HG03103 (cell line): Measurements from ENCODE around the gene TM9SF1.
A peak's percentile ranks its signal among the peaks of the same experiment; 100 is the strongest.

Experiments used
- ATAC-seq: cut with Tn5 transposase; IDR thresholded peaks from one replicate; pipeline ENCODE4 v1.9.1; 2021; ENCODE audit warnings: low read depth; ENCODE audit not compliant: unreplicated experiment

Gene TM9SF1

DNA sequence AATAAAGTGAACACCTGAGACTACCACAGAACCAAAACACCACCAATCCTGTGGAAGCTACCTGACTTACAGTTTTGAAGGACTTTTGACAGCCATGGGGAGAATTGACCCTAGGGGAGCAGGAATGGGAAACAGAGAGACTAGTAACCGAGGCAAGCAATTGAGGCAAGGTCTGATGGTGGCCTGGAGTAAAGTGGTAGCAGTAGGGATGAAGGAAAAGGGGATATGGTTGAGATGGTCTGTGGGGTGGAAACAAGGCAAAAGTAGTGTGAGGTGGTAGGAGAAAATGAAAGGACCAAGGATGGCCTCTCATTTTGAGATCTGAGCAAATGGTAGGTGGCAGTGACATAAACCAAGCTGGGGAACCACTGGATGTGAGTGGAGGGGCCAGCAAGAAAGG is 38.4 kb downstream of the TM9SF1 start:
- no peak for ATAC-seq

GRCh38 chr14:24155100-24155499 is 40.1 kb downstream of the TM9SF1 start:
- ATAC-seq, result no peak

DNA sequence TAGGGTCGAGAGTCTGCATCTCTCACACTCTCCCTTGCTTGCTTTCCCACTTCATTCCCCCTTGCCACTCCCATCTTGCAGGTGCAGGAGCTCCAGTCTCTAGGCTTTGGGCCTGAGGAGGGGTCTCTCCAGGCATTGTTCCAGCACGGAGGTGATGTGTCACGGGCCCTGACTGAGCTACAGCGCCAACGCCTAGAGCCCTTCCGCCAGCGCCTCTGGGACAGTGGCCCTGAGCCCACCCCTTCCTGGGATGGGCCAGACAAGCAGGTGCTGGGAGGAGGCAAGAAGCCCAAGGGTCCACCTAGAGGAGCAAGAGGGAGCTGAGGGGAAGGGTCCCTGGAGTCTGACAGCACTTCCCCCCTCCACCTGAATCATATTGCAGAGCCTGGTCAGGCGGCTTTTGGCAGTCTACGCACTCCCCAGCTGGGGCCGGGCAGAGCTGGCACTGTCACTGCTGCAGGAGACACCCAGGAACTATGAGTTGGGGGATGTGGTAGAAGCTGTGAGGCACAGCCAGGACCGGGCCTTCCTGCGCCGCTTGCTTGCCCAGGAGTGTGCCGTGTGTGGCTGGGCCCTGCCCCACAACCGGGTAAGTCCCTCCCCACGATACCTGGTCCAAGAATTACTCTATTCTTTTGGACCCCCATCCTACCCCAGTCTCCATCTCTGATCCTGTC is 43.7 kb downstream of the TM9SF1 start:
- ATAC-seq, result no peak

DNA sequence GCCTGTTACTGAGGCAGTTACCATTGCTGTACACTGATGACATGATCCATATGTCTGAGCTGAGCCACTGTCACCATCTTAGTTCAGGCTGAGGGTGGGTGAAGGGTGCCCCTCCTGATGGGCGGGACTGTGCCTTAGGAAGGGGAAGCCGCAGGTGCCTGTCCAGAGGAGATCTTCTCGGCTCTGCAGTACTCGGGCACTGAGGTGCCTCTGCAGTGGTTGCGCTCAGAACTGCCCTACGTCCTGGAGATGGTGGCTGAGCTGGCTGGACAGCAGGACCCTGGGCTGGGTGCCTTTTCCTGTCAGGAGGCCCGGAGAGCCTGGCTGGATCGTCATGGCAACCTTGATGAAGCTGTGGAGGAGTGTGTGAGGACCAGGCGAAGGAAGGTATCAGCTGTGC is 44.2 kb downstream of the TM9SF1 start:
- no peak for ATAC-seq

DNA sequence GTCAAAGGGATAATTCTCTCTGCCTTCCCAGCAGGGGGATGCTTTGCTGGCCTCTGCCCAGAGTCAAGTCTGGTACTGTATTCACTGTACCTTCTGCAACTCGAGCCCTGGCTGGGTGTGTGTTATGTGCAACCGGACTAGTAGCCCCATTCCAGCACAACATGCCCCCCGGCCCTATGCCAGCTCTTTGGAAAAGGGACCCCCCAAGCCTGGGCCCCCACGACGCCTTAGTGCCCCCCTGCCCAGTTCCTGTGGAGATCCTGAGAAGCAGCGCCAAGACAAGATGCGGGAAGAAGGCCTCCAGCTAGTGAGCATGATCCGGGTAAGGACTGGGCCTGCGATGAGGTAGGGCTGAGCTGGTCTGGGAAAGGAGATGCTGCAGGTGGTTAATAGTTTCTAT is 44.7 kb downstream of the TM9SF1 start:
- no peak for ATAC-seq

DNA sequence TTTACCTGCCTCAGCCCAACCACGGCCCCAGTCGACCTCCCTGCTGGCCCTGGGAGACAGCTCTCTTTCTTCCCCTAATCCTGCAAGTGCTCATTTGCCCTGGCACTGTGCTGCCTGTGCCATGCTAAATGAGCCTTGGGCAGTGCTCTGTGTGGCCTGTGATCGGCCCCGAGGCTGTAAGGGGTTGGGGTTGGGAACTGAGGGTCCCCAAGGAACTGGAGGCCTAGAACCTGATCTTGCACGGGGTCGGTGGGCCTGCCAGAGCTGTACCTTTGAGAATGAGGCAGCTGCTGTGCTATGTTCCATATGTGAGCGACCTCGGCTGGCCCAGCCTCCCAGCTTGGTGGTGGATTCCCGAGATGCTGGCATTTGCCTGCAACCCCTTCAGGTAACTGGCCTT is 45.2 kb downstream of the TM9SF1 start:
- ATAC-seq, result no peak

DNA sequence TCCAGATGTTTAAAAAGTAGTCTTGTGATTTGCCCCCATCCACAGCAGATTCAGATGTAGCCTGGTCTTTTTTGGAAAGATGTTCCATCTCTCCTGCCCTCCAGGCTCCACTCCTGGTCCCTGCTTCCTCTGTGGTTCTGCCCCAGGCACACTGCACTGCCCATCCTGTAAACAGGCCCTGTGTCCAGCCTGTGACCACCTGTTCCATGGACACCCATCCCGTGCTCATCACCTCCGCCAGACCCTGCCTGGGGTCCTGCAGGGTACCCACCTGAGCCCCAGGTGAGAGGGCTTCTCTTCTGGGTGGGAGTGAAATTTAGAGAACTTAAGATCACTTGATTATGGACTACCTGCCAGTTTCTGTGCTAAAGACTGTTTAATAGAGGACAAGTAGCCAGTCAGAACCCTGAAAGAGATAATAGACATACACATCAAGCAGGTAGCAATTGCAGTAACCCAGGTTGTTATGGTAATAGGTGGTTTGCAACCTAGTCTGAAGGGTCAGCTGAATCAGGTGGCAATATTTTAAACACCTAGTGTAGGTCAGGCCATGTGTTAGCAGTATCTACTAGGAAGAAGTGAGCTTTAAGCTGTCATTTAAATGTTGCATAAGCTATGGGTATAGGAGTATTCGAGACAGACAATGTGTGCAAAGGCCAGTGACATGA is 45.8 kb downstream of the TM9SF1 start:
- no peak for ATAC-seq

DNA sequence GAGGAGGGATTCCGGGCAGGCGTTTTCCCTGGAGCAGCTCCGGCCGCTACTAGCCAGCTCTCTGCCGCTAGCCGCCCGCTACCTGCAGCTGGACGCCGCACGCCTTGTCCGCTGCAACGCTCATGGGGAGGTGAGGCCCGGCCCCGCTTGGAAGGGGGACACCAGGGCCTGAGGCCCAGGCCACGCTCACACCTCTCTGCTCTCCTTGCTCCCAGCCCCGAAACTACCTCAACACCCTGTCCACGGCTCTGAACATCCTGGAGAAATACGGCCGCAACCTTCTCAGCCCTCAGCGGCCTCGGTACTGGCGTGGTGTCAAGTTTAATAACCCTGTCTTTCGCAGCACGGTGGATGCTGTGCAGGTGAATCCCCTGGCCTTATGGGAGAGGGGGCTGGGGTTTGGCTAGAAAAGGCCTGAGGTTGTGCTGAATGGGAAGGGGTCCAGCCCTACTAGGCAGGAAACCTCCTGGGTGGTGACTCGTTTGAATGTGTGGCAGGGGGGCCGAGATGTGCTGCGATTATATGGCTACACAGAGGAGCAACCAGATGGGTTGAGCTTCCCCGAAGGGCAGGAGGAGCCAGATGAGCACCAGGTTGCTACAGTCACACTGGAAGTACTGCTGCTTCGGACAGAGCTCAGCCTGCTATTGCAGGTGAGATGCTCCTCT is 47.3 kb downstream of the TM9SF1 start:
- no peak for ATAC-seq

GRCh38 chr14:24146978-24147760 is 48.1 kb downstream of the TM9SF1 start, which contains the start of gene RNF31:
TSS of gene RNF31 (plus strand) at chr14:24147498. CDS start at chr14:24147699, 201 bp downstream.
- peak; percentile 84 for ATAC-seq

- peak; percentile 51 for ATAC-seq
Measured at GRCh38 chr14:24146453-24146977, 48.7 kb downstream of the TM9SF1 start, which contains the start of gene PSME2. TSS of gene PSME2 (minus strand) at chr14:24146610. CDS start at chr14:24146581, 29 bp downstream.

DNA sequence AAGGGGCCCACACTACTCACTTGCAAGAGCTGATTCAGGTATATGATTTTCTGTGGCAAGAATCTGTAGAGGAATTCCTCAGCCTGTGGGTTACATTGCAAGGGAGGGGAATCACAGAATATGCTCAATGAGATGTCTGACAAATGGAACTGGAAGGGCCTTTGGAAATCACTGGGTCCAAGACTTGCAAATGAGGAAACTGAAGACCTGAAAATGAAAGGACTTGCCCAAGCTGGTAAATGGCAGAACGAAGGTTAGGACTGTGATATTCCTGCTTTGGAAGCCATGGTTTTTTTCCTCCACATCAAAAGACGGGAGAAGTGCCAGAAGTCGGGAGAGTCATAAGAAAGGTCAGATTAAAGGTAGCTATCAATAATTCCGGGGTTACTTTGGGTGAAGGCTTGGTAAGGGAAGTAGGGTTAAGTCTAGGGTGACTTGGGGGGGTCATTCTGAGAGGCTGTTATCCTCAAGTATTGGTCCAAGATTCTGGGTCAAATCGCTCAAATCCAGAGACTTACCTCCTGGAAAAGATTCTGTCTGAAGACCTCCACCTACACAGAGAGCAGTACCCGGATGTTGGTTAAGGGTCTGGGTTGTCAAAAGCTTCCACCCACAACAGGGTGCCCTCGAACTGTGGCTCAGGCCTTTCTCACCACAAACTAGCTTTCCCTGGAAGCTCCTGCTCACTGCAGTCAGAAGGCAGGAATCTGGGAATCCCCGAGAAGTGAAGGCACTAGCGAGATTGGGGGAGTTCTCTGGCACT is 49.4 kb downstream of the TM9SF1 start:
- no peak for ATAC-seq

- ATAC-seq, result no peak
Measured at GRCh38 chr14:24145219-24145618, 50.0 kb downstream of the TM9SF1 start.

DNA sequence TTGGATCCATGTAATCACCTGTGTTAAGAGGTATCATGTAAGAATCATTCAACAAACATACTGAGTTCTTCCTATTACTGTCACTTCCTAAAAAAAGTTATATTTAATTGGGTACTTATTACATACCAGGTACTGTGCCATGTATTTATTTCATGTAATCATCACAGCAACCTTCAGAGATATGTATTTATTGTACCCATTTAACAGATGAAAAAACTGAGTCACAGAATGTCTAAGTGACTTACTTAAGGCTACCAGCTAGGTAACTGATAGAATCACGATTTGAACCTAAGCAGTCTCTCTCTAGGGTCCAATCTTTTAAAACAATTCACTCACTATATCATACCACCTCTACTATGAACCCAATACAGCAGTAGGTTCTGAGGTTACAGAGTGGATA is 50.8 kb downstream of the TM9SF1 start:
- ATAC-seq, result no peak

DNA sequence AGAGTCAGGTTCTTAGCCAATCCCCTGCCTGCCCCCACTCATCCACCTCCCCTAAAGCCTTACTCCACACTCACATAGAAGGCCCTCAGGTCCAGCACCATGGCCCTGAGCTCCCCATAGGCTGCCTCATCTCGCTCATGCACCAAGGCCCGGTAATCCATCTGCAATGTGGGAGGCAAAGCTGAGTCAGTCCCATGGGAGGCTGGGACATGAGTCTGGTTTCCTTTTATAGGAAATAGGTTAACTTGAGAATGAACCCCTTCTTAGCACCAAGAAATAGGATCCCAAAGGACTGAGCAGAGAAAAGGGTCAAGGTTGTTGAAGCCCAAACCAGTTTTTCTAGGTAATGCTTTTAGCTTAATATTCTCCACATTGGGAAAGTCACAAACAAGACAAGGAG is 51.7 kb downstream of the TM9SF1 start:
- no peak for ATAC-seq

- ATAC-seq, result peak; percentile 77
Measured at GRCh38 chr14:24141097-24141880, 54.0 kb downstream of the TM9SF1 start, which contains the start of gene EMC9. TSS of gene EMC9 (minus strand) at chr14:24141591. CDS start at chr14:24141304, 287 bp downstream.

DNA sequence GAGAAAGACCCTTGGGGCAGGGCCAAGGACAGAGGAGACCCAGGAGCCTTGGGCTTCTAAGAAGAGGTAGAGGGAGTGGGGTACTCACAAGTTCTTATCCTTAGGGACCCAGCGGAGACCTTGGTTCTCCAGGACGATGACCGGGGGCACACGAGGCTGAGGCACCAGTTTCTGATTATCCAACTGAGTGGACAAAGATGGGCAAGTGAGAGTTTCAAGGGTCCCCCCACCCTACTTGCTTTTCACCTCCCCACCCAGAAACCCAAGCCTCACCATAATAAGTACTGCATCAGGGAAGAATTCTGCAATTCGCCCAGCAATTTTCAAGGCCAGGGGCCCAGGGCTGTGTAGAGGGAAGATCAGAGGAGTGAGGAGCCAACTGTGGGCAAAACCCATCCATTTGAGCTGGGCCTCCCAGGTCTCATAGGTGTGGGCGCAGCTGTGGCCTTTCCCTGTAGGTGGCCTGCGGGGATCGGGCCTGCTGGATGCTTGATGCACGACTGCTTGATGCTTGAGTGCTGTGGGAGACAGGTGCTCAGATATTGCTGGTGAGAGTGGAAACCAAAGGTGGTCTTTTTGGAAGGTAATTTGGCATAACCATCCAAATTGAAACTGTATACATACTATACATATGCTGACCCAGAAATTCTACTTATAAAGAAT is 55.8 kb downstream of the TM9SF1 start:
- ATAC-seq, result no peak
